NCI-H1694 treated with DMSO at 0.1 percent for 48 hours (cell line): ENCODE data around the gene SCN1B.
"Not testable (repeated sequence)": the region's sequence is repeated elsewhere in the genome, so short reads cannot be mapped to it uniquely, and the experiment has no call there.

Source experiments
- DNase-seq: peaks from one replicate; lab custom pipeline; 2025; lab: John Stamatoyannopoulos, UW

The SCN1B gene

GRCh38 chr19:35037716-35038622 lies 7.7 kb downstream of the SCN1B start:
- peak; percentile 91 for DNase-seq

GRCh38 chr19:35038623-35039512 lies 8.6 kb downstream of the SCN1B start:
- peak; percentile 88 for DNase-seq

GRCh38 chr19:35039881-35040825 lies 9.9 kb downstream of the SCN1B start:
- no peak for DNase-seq

GRCh38 chr19:35040826-35041547 lies 10.7 kb downstream of the SCN1B start:
- no peak for DNase-seq

- no peak for DNase-seq
Measured at GRCh38 chr19:35041548-35042055, 11.3 kb downstream of the SCN1B start, which contains the start of gene HPN. Gene HPN (plus strand): TSS chr19:35041721. CDS start chr19:35042507, 786 bp downstream.

GRCh38 chr19:35042056-35042730 lies 11.9 kb downstream of the SCN1B start:
- DNase-seq: no peak

- no peak for DNase-seq
Measured at GRCh38 chr19:35042954-35043604, 12.8 kb downstream of the SCN1B start.

GRCh38 chr19:35043906-35044305 lies 13.6 kb downstream of the SCN1B start:
- DNase-seq: no peak

- DNase-seq: peak; percentile 54
Measured at GRCh38 chr19:35044317-35045117, 14.2 kb downstream of the SCN1B start.

- DNase-seq: peak; percentile 74
Measured at GRCh38 chr19:35045667-35046300, 15.5 kb downstream of the SCN1B start.

GRCh38 chr19:35046461-35046860 lies 16.2 kb downstream of the SCN1B start:
- DNase-seq: no peak

- no peak for DNase-seq
Measured at GRCh38 chr19:35048911-35049411, 18.7 kb downstream of the SCN1B start.

GRCh38 chr19:35049456-35049855 lies 19.2 kb downstream of the SCN1B start:
- DNase-seq: no peak

GRCh38 chr19:35050662-35051061 lies 20.4 kb downstream of the SCN1B start:
- not testable (repeated sequence) for DNase-seq

- not testable (repeated sequence) for DNase-seq
Measured at GRCh38 chr19:35051268-35051667, 21.0 kb downstream of the SCN1B start.

- DNase-seq: no peak
Measured at GRCh38 chr19:35051796-35052195, 21.5 kb downstream of the SCN1B start.

- no peak for DNase-seq
Measured at GRCh38 chr19:35052599-35053190, 22.4 kb downstream of the SCN1B start.
